K562 (cell line): ENCODE data around the gene MPND.

Experiments used
- FOXP1 ChIP-seq: sonication (generic); formaldehyde crosslinking; IDR thresholded peaks from 2 replicates; pipeline ENCODE4 v1.8.0; 2022; ENCODE audit warnings: mild to moderate bottlenecking, missing genetic modification reagents
- GATAD2A ChIP-seq: fragments of 450-650 bp; IDR thresholded peaks from 2 replicates; pipeline ENCODE4 v1.6.1; 2017
- NFRKB ChIP-seq: fragments of 450-650 bp; IDR thresholded peaks from 2 replicates; pipeline ENCODE4 v1.6.1; 2016; ENCODE audit warnings: low read depth
- SIRT6 ChIP-seq: IDR thresholded peaks from one replicate; pipeline ENCODE4 v1.6.1; 2012; ENCODE audit warnings: low read depth, mild to moderate bottlenecking, control low read depth, inconsistent platforms, low read length, moderate library complexity
- TAF1 ChIP-seq: IDR thresholded peaks from 2 replicates; pipeline ENCODE4 v1.6.1; 2011; ENCODE audit warnings: mild to moderate bottlenecking, low read length, moderate library complexity; ENCODE audit not compliant: insufficient read depth, control insufficient read depth, severe bottlenecking; ENCODE audit errors: extremely low read depth
- ZNF24 ChIP-seq: fragments of 450-650 bp; IDR thresholded peaks from 2 replicates; pipeline ENCODE4 v1.6.1; 2016
- TF ChIP-seq, protein P1 (sequence below), 3 experiments: IDR thresholded peaks in 2 of 3; conservative IDR thresholded peaks in 1 of 3; 2 replicates each; pipeline ENCODE4 v1.5.1; 2011 to 2012; ENCODE audit warnings: low read length in 3 of 3, mild to moderate bottlenecking in 3 of 3, control low read depth in 2 of 3, improper control_type of control experiment in 1 of 3, inconsistent platforms in 1 of 3, low read depth in 1 of 3, mixed read lengths in 1 of 3, moderate library complexity in 1 of 3; ENCODE audit not compliant: insufficient read depth in 2 of 3
- TF ChIP-seq, protein P2 (sequence below): fragments of 250-450 bp; sonication (Bioruptor Pico); IDR thresholded peaks from 2 replicates; pipeline ENCODE4 v1.4.0; 2020

DNA sequence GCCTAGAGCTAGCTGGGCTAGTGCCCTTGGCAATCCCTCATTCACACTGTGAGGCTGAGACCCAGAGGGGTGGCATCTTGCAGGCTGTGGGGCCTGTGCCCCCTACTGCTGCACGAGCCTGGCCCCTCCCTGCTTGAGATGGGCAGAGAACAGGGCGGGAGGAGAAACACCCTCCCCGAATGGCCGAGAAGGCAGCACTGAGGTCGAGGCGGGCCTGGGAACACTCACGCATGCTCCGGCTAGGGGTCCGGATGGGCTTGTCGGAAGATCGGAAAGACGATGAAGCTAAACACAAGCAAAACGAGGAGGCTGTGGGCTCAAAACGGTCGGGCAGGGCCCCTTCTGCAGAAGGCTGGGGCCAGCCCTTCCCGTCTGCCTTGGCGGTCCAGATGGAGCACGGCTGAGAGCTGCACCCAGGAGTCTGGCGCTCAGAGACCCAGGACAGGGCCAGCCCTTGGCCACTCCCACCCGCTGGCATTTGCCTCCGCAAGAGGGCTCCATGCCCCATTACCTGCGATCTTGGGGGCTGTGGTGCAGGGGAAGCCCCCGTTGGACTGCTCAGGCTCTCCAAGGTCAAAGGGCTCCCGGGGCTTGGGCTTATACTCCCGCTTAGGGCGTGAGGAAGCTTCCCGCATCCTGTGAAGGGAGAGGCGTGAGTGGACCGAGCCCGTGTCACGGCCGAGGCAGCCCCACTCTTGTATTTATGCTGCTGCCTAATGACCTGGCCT, 18.9 kb downstream of the MPND start:
- TF ChIP-seq, protein P1, sequence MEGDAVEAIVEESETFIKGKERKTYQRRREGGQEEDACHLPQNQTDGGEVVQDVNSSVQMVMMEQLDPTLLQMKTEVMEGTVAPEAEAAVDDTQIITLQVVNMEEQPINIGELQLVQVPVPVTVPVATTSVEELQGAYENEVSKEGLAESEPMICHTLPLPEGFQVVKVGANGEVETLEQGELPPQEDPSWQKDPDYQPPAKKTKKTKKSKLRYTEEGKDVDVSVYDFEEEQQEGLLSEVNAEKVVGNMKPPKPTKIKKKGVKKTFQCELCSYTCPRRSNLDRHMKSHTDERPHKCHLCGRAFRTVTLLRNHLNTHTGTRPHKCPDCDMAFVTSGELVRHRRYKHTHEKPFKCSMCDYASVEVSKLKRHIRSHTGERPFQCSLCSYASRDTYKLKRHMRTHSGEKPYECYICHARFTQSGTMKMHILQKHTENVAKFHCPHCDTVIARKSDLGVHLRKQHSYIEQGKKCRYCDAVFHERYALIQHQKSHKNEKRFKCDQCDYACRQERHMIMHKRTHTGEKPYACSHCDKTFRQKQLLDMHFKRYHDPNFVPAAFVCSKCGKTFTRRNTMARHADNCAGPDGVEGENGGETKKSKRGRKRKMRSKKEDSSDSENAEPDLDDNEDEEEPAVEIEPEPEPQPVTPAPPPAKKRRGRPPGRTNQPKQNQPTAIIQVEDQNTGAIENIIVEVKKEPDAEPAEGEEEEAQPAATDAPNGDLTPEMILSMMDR (IDR thresholded peaks at IDR 0.05 in 2 of 3, conservative IDR thresholded peaks at IDR 0.05 in 1 of 3; ENCODE audit: insufficient read depth in 2 of 3, low read depth in 1 of 3, low read length in 3 of 3): no peak
- TF ChIP-seq TAF1 (no peak), SIRT6 (no peak), ZNF24 (no peak), NFRKB (no peak), FOXP1 (CRISPR knock-in tag) (no peak), GATAD2A (no peak)
- TF ChIP-seq, protein P2, sequence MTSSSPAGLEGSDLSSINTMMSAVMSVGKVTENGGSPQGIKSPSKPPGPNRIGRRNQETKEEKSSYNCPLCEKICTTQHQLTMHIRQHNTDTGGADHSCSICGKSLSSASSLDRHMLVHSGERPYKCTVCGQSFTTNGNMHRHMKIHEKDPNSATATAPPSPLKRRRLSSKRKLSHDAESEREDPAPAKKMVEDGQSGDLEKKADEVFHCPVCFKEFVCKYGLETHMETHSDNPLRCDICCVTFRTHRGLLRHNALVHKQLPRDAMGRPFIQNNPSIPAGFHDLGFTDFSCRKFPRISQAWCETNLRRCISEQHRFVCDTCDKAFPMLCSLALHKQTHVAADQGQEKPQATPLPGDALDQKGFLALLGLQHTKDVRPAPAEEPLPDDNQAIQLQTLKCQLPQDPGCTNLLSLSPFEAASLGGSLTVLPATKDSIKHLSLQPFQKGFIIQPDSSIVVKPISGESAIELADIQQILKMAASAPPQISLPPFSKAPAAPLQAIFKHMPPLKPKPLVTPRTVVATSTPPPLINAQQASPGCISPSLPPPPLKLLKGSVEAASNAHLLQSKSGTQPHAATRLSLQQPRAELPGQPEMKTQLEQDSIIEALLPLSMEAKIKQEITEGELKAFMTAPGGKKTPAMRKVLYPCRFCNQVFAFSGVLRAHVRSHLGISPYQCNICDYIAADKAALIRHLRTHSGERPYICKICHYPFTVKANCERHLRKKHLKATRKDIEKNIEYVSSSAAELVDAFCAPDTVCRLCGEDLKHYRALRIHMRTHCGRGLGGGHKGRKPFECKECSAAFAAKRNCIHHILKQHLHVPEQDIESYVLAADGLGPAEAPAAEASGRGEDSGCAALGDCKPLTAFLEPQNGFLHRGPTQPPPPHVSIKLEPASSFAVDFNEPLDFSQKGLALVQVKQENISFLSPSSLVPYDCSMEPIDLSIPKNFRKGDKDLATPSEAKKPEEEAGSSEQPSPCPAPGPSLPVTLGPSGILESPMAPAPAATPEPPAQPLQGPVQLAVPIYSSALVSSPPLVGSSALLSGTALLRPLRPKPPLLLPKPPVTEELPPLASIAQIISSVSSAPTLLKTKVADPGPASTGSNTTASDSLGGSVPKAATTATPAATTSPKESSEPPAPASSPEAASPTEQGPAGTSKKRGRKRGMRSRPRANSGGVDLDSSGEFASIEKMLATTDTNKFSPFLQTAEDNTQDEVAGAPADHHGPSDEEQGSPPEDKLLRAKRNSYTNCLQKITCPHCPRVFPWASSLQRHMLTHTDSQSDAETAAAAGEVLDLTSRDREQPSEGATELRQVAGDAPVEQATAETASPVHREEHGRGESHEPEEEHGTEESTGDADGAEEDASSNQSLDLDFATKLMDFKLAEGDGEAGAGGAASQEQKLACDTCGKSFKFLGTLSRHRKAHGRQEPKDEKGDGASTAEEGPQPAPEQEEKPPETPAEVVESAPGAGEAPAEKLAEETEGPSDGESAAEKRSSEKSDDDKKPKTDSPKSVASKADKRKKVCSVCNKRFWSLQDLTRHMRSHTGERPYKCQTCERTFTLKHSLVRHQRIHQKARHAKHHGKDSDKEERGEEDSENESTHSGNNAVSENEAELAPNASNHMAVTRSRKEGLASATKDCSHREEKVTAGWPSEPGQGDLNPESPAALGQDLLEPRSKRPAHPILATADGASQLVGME: no peak
